Globus pallidus (tissue), 1 donor: ENCODE results near the gene SBF2.
A peak's percentile ranks its signal among the peaks of the same experiment; 100 is the strongest.

Source experiments
- DNase-seq: peaks from one replicate; pipeline ENCODE4 v3.0.0-alpha.2; 2015; ENCODE audit warnings: low spot score

The SBF2 gene

DNA sequence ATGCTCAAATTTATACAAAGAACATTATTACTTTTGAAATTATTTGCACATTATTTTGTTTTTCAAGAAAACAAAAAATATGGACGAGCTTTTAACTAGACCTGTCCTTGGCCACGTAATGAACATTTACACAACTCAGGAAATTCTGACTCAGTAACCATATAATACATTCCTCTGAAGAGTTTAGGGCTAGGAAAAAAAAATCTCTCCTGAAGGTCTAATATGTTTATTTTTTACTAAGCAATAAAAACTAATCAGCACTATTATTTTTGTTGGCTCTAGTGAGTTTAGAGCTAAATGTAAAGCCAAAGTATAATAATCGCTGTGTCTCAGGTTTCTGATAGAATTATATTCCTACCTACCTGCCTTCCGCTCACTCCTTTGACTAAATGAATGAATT lies 442.7 kb downstream of the SBF2 start:
- DNase-seq: no peak

DNA sequence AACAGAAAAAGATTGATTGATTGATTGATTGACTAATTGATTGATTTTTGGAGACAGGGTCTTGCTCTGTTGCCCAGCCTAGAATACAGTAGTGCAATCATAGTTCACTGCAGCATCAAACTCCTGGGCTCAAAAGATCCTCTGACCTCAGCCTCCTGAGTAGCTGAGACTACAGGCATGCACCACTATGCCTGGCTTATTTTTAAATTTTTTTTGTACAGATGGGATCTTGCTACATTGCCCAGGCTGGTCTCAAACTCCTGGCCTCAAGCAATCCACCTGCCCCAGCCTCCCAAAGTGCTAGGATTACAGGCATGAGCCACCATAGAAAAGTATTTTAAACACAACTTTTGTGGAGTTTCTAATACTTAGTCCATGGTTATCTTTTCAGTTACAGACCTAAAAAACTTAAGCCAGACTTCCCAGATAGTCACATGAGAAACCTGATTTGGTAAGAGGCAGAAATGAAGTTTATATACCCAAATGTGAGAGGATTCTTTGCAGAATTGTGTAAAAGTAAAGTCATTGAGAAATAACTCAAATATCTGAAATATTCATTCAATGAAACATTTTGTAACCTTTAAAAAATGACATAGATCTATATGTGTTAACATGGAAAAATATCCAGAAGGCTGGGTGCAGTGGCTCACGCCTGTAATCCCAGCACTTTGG lies 443.7 kb downstream of the SBF2 start:
- no peak for DNase-seq

DNA sequence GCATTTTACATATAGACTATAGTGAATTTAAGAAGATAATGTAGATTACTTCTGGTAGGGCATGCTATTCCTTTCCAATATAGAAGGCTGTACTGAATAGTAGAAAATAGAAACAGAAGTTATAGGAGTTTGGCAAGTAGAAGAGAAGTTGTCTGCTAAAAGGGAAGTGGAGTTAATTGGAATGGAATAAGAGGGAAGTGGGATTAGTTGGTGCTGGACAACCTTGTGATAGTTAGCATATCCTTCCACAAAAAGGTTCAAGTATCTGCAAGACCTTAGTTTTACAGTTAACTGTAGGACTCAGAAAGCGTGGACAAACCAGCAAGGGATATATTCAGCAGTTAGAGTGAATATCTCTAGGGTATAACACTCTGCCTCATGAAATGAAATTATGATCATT lies 444.6 kb downstream of the SBF2 start:
- peak; percentile 7 for DNase-seq

DNA sequence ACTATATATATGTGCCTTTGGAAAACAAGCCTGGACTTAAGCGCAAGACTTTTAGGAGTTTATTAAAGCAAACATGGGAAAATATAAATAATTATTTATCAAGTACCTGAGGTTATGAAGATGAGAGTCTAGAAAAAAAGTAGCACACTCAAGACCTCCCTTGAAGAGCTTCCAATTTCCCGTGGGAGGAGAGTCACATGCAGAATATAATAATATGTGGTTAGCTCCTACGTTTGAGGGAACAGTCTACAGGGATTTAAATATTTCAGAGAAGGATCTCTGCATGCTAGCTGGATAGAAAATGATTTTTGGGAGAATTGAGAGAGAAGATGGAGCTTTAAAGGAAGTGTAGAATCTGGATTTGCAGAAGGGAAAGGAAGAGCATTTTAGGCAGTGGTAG lies 446.4 kb downstream of the SBF2 start:
- DNase-seq: no peak

DNA sequence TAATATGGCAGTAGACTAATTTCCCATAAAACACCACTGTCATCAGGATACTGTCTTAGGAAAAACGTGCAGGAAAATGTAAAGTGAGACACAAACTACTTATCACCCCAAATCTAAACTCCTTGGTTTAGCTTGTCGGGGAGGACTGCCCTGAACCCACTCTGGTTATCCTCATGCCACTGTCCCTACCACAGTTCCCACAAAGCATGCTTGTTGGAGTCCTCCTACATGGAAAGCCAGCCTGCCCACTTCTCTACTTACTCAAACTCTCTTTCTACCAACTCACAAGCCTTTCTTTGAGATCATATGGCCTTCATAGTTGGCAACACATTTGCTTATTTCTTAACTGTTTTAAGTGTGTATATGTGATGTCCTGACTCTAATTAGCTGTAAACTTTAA lies 451.1 kb downstream of the SBF2 start:
- no peak for DNase-seq

DNA sequence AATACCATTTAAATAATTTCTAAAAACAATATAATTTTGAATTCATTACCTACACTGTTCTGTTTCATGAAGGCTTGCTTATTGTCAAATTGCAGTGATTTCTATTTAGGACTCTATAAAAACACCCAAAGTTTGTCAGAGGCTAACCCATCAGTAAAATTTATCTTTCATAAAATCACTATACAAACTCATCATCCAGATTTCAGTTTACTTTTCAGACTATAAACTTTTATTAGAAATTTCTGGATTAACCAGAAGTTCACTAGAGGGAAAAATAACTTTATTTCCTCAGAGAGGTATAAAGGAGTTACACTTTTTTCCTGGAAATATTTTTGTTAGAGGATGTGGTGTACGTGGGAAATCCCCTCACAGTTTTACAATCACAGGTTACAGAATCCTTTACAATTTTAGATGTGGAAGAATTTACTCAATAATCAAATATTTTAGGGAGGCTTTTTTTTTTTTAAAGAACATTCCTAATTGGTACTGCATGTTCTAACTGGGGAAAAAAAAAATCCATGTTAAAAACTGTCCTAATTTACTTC lies 453.5 kb downstream of the SBF2 start:
- DNase-seq: no peak

DNA sequence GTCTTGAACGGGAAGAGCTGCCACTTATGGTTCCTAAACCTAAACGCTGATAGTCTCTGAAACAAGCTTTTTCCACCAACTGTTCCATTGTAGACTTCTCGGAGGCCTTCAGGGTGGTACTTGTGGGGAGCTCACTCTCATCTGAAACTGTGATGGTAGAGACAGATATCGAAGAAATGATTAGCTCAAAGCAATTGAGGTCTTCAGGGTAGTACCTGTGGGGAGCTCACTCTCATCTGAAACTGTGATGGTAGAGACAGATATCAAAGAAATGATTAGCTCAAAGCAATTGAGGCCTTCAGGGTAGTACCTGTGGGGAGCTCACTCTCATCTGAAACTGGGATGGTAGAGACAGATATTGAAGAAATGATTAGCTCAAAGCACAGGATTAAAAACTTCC lies 454.5 kb downstream of the SBF2 start:
- DNase-seq: no peak

DNA sequence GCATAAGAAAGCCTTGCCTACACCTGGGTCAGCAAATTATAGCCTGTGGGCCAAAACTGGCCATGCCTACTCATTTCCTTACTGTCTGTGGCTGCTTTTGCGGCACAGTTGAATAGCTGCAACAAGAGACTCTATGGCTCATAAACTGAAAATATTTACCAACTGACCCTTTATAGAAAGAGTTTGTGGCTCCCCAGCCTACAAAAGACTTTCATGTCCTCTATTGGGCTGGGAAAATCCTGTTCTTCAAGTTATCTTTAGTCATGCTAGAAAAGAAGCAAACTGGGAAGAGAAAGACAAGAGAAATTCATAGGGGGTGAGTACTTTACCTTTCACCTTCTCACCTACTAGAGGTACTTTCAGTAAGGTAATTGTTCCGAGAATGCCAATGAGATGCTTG lies 455.1 kb downstream of the SBF2 start:
- DNase-seq: no peak

DNA sequence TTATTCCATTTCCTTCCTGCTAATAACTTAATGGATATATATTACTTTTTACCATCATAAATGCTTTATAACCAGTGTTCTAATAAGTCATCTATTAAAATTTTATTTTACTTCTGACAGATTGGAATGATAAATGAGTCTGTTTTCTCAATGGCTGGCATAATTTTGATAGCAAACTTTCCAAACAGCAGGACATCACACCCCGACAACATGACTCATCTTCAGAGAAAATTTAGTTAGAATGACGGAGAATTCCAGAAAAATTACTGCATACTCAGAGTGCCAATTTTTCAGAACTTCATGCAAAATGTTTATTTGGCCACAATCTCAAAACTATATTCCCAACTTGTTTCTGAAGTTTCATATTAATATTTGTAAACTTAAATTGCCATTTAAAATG lies 455.8 kb downstream of the SBF2 start:
- DNase-seq: no peak

DNA sequence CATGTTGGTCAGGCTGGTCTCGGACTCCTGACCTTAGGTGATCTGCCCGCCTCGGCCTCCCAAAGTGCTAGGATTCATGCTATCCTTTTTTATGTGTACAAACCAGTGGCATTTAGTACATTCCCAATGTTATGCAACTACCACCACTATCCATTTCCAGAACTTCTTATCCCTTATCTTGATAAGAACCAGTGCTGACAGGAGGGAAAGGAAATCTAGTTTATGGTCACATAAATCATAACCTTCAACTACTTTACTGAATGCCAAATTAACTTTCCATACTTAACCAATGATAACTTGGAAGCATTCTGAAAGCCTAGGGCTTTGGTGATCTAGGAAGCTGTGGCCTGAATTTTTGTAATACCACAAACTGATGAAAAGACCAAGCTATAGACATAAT lies 459.7 kb downstream of the SBF2 start:
- DNase-seq: no peak

DNA sequence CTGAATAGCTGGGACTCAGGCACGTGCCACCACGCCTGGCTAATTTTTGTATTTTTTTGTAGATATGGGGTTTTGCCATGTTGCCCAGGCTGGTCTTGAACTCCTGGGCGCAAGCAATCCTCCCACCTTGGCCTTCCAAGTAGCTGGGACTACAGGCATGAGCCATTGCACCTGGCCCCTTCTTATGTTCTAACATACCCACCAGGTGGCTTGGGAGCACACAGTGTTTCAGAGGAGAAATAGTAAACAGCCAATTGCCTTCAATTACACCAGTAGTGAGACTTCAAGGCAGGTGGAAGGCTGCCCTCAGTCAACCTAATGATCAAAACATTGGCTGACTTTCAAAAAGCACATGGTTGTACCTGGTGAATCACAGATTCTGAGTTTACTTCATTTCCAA lies 462.9 kb downstream of the SBF2 start:
- no peak for DNase-seq

DNA sequence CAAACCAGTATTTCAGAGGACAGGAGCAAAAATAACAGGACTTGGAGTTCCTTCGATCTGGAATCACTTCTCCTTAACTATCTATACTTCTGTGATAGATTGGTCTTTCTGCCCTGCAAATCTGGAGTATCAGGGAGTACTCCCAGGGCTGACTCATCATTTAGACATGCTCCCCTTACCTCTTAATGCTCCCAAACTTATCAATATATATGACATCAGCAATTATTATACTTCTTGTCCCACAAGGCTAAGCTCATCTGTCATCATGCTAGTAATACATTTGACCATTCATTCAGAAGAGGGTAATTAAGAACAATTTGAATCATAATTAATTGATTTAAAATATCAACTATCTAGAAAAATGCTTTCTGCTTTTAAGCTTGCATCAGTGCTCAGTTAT lies 466.3 kb downstream of the SBF2 start:
- no peak for DNase-seq

DNA sequence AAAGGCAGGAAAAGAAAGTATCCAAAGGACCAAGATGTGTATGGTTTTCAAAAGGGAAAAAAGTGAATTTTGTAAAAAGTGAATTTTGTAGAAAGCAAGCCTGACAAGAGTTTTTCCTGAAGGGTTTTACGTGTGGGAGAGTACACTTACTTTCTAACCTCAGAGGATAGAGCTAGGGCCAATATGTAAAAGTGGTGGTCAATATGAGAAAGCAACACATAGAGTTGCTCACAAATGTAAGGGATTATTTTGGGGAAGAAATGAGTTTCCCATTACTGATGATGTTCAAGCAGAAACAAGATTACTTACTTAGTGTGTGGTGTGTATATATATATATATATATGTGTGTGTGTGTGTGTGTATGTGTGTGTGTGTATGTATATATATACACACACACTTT lies 467.6 kb downstream of the SBF2 start:
- DNase-seq: no peak

DNA sequence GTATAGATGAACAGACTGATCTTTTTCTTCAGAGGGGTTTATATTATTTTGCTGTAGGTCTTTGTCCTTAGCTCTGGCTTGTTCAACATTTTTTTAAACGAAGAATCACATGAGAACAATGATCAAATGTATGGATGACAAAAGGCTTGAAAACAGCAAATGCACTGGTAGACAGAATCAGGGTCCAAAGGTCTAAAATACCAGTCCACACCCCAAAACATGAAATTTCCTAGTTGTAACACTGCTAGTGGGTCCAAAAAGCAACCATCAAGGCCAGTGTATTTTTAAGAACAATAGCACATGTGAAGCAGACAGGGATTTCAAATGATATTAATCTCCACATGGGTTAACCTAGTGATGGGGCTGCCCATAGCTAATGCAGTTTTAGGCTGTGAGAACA lies 468.1 kb downstream of the SBF2 start:
- DNase-seq: no peak

DNA sequence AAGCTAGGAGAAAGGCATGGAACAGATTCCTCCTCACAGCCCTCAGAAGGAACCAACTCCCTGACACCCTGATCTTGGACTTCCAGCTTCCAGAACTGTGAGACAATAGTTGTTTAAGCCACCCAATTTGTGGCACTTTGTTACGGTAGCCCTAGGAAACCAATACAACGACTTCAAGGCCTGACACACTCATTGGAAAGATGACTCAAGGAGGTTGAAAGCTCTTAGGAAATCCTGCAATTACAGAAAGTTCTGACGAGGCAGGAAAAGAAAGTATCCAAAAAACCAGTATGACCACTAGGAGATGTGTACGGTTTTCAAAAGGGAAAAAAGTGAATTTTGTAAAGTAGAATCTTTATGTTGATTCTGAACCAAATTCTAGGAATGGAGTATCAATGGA lies 468.7 kb downstream of the SBF2 start:
- no peak for DNase-seq

DNA sequence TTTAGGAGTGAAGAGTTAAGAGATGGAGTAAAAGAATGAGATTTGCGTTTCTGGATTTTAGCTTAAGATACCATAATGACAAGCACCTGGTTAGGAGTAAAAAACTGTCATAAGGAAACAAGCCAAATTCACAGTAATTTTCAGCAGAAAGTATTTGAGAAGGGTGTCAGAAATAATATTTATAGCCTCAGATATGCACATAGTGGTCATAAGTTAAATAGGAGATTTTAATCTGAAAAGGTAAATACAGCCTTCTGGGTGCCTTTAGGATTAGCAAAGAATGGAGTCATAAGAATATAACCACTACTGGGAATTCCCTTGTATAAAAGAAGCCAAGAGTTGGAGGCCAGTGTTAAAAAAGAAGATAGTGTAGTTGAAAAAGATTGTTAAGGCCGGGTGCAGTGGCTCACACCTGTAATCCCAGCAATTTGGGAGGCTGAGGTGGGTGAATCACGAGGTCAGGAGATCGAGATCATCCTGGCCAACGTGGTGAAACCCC lies 470.1 kb downstream of the SBF2 start:
- no peak for DNase-seq

DNA sequence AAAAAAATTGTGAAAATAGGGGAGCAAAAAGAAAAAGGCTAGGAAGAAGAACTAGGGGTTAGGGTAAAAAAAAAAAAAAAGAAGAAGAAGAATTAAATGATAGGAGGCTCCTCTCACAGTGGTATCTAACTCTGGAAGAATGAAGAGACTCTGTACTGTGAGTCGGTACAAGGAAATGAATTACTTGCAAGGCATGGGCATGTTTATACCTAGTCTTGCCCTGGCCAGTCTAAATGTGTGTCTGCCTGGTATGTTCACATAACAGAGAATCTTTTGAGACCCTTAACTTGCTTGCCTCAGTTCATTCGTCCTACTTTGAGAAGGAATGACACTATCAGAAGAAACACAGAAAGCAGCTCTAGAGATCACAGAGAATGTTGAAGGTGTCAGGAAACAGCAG lies 470.6 kb downstream of the SBF2 start:
- no peak for DNase-seq

DNA sequence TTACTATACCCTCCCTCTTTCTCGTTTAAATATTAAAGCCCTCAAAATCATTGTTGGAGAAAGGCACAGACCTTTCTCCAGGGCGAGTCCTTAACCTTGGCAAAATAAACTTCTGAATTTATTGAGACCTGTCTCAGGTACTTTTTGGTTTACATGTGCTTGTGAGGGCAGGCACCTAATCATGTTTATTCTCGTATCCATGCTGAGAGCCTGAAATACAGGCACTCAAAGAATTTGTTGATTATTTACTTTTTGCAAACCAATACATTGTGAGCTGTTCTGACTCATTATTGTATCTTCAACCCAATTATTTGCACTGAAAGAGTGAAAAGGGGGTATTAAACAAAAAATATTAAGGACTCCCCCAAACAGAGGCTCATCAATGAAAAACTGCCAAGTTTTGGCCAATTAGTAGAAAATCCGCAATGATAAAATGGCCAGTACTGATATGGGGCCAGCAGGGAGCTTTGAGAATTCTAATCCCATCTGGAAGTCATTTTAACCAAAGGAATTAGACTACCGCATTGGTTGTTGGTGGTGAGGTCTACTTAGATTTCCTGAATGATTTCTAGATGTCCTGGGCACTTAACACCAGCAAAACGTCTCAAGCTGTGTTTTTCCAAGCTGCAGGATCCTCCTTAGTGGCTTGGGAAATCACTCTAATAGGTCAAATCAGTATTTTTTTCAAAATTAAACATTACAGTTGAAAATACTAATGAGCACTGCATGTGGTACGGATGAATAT lies 472.8 kb downstream of the SBF2 start:
- no peak for DNase-seq

DNA sequence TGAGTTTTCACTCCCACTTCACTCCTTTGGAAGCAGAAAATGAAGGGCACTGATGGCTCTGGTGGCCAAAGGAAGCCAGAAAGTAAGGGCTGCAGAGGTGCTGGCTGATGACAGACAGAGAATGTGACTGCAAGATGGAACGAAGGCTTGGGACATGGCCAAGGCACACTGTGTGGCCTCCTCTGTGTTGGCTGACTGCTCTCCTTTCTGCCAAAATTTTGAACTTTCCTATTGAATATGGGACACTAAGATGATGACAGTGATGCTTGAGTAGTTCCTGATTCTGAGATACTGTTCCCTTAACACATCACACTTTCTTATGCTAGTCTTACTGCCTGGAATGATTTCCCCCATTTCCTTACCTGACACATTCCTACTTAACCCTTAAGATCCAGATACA lies 473.8 kb downstream of the SBF2 start:
- DNase-seq: no peak

DNA sequence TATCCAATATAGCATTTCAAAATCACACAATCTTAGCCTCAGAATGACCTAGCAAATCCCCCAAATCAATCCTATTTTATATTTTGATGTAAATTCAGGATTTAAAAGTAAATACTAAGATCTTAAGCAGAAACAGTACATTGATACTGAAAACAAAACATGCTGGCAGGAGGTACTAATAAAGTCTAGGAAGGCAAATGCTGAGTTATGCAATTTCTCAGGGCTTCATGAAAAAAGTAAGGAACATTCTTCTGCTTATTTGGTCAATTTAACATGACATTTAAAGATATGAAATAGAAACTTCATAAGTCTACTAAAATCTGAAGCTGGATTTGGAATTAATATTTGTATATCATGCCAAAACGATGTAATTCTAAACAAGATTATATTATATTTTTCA lies 476.8 kb downstream of the SBF2 start:
- DNase-seq: no peak

DNA sequence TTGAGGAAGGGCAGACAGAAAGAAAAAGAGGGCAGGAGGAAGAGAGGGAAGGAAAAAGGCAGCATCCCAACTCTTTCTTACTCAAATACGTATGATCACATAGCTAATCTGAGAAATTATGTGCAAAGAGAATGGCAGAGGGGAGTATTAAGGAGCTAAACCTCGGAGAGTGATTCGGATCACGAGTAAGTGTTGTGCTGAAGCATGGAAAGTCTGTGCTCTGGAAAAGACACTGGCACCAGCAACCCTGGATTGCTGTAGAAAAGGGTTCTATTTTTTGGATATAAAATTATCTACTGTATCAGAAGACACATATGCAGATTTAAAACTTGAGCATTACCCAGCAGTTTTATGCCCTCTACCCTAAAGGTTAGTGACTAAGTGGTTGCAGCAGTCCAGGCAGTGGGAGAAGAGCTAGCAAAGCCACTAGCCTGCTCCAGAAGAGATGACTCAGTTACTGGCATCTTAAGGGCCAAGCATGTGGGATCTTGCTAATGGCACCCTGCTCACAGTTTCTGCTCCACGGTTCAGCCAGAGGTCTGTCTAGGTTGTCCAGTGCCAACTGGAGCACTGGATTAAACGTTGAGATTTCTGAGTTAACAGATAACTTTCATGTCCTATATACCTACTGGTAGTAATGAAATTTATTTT lies 478.4 kb downstream of the SBF2 start:
- DNase-seq: no peak

DNA sequence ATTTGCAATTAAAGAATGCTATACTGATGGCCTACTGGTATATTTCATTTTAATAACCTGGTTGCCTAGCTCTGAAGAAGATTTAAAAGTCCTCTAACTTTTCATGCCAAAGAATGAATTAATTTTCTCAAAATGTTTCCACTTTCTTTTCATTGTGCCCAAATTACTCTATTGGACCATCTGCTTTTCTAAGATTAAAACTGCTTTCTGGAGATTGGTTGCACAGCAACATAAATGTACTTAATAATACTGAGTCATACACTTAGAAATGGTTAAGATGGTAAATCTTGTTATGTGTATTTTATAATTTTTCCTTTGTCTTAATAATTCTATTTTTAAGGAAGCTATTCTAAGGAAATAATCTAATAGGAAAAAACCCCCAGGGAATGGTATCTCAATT lies 479.9 kb downstream of the SBF2 start:
- DNase-seq: no peak

DNA sequence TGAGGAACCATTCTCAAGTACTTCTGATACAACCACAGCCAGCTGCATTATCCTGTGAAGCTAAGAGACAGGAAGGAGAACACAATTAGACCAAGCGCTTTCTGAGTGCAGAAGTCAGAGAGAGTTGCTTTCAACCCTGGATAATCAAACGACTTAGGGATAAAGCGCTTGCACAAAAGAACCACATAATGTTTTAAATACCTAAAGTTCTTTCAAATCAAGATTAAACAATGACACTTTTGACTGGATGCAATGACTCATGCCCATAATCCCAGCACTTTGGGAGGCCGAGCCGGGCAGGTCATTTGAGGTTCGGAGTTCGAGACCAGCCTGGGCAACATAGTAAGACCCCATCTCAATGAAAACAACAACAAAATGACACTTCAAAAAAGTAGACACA lies 485.1 kb downstream of the SBF2 start:
- no peak for DNase-seq
